Endothelial cell of umbilical vein (primary cell): ENCODE measurements around the gene GGA2. TPM values are rescaled to one million over a fixed set of nuclear protein-coding genes. Genes with fewer than 3 reads are reported as not detected.

Experiments
- BruUV-seq: library from RNA; stranded (reverse); fragments of 400-500 nt; replicated peaks from 2 replicates; lab custom pipeline; 2021; lab: Mats Ljungman, UMichigan
- CTCF ChIA-PET: fragments of 300-600, 350-600 bp; sonication (Branson Sonifier 250); formaldehyde crosslinking; loops from one replicate; lab custom pipeline; 2021; ENCODE audit warnings: antibody characterized with exemption, inconsistent platforms; lab: Charles Lee
- POLR2A ChIA-PET: fragments of 300-600, 350-600 bp; sonication (Branson Sonifier 250); formaldehyde crosslinking; loops from one replicate; lab custom pipeline; 2021; ENCODE audit warnings: antibody characterized with exemption, inconsistent platforms; lab: Charles Lee
- DNase-seq: peaks from one replicate; pipeline ENCODE4 v3.0.0-alpha.2; 2011; ENCODE audit warnings: low read depth, low spot score
- FAIRE-seq: peaks from 2 replicates; lab custom pipeline; 2011; peaks lifted over from hg19 to GRCh38; lab: Jason Lieb, UNC
- H2AFZ ChIP-seq: 2 replicates; pipeline ENCODE4 v1.6.0; 2012; ENCODE audit warnings: low read depth, low read length, control low read depth, inconsistent platforms
- H3K27ac ChIP-seq: 2 replicates; pipeline ENCODE4 v1.5.1; 2011; ENCODE audit warnings: low read depth, mild to moderate bottlenecking, control low read depth, low read length, moderate library complexity; ENCODE audit not compliant: insufficient read depth
- H3K27me3 ChIP-seq, 2 experiments: 2 replicates each; pipeline versions ENCODE4 v1.6.0 to v1.6.1; 2011; ENCODE audit warnings: low read length in 2 of 2, mixed read lengths in 1 of 2; ENCODE audit not compliant: control insufficient read depth in 2 of 2, insufficient read depth in 2 of 2
- H3K36me3 ChIP-seq, 2 experiments: 2 replicates in 1 of 2; 3 replicates in 1 of 2; pipeline ENCODE4 v1.5.1; 2011; ENCODE audit warnings: low read length in 2 of 2, mild to moderate bottlenecking in 1 of 2, moderate library complexity in 1 of 2; ENCODE audit not compliant: control insufficient read depth in 2 of 2, insufficient read depth in 2 of 2; ENCODE audit errors: extremely low read depth in 1 of 2
- H3K4me1 ChIP-seq: 3 replicates; pipeline ENCODE4 v1.5.1; 2011; ENCODE audit warnings: mild to moderate bottlenecking, low read length; ENCODE audit not compliant: control insufficient read depth, insufficient read depth; ENCODE audit errors: extremely low read depth
- H3K4me2 ChIP-seq: 2 replicates; pipeline ENCODE4 v1.6.1; 2011; ENCODE audit warnings: low read length, control low read depth, mixed read lengths; ENCODE audit not compliant: insufficient read depth
- H3K4me3 ChIP-seq, 3 experiments: fragments of 200-600 bp in 1 of 3; sonication (generic), shearing (Covaris generic) in 1 of 3; replicated peaks in 1 of 3; 2 replicates each; pipeline ENCODE4 v1.5.1; 2011 to 2016; ENCODE audit warnings: control low read depth in 3 of 3, low read length in 3 of 3, mild to moderate bottlenecking in 2 of 3, inconsistent platforms in 1 of 3, low read depth in 1 of 3, moderate library complexity in 1 of 3; ENCODE audit not compliant: insufficient read depth in 1 of 3
- H3K79me2 ChIP-seq: 2 replicates; pipeline ENCODE4 v1.6.0; 2012; ENCODE audit warnings: low read length, inconsistent platforms; ENCODE audit not compliant: control insufficient read depth, insufficient read depth
- H3K9ac ChIP-seq: replicated peaks from 2 replicates; pipeline ENCODE3; 2011; ENCODE audit warnings: low read length, control low read depth; ENCODE audit not compliant: insufficient read depth; ENCODE audit errors: extremely low read depth
- H3K9me1 ChIP-seq: replicated peaks from 3 replicates; pipeline ENCODE4 v1.6.0; 2011; ENCODE audit warnings: mild to moderate bottlenecking, low read length; ENCODE audit not compliant: control insufficient read depth, insufficient read depth; ENCODE audit errors: extremely low read depth
- H3K9me3 ChIP-seq: replicated peaks from 2 replicates; pipeline ENCODE4 v1.5.1; 2012; ENCODE audit warnings: low read length, inconsistent platforms; ENCODE audit not compliant: control insufficient read depth, insufficient read depth
- H4K20me1 ChIP-seq: replicated peaks from 2 replicates; pipeline ENCODE3; 2011; ENCODE audit warnings: mild to moderate bottlenecking, low read length; ENCODE audit not compliant: control insufficient read depth, insufficient read depth; ENCODE audit errors: extremely low read depth
- CTCF ChIP-seq, 2 donors: IDR thresholded peaks; 1 replicate in 1 of 2; 2 replicates in 1 of 2; pipeline ENCODE4 v1.5.1; 2011; ENCODE audit warnings: low read length in 2 of 2, mild to moderate bottlenecking in 2 of 2, moderate library complexity in 2 of 2, control low read depth in 1 of 2, inconsistent platforms in 1 of 2, low read depth in 1 of 2; ENCODE audit not compliant: insufficient read depth in 1 of 2; ENCODE audit errors: extremely low read depth in 1 of 2
- EZH2 ChIP-seq: IDR thresholded peaks from 2 replicates; pipeline ENCODE4 v1.6.1; 2012; ENCODE audit warnings: borderline replicate concordance, low read depth, mild to moderate bottlenecking, moderate library complexity, low read length, inconsistent platforms; ENCODE audit not compliant: severe bottlenecking
- FOS ChIP-seq: IDR thresholded peaks from 2 replicates; pipeline ENCODE4 v1.6.1; 2011; ENCODE audit warnings: mild to moderate bottlenecking, low read length, moderate library complexity, borderline replicate concordance; ENCODE audit not compliant: insufficient read depth
- GATA2 ChIP-seq: IDR thresholded peaks from 2 replicates; pipeline ENCODE4 v1.7.0; 2011; ENCODE audit warnings: low read depth, mild to moderate bottlenecking, moderate library complexity, mixed read lengths, low read length; ENCODE audit not compliant: insufficient read length, insufficient read depth
- JUN ChIP-seq: IDR thresholded peaks from 2 replicates; pipeline ENCODE4 v1.6.1; 2011; ENCODE audit warnings: borderline replicate concordance, low read depth; ENCODE audit not compliant: insufficient read length, insufficient read depth
- MAX ChIP-seq: IDR thresholded peaks from 2 replicates; pipeline ENCODE4 v1.6.1; 2011; ENCODE audit not compliant: insufficient read depth, insufficient read length
- MYC ChIP-seq: IDR thresholded peaks from one replicate; pipeline ENCODE4 v1.6.1; 2011; ENCODE audit warnings: mild to moderate bottlenecking, low read depth, low read length
- POLR2A ChIP-seq: IDR thresholded peaks from 2 replicates; pipeline ENCODE4 v1.6.1; 2012; ENCODE audit warnings: low read depth, mild to moderate bottlenecking, control low read depth, low read length
- POLR2AphosphoS5 ChIP-seq: IDR thresholded peaks from 2 replicates; pipeline ENCODE4 v1.6.1; 2012; ENCODE audit warnings: low read depth, mild to moderate bottlenecking, control low read depth, low read length, moderate library complexity; ENCODE audit not compliant: insufficient read depth
- dilution Hi-C: fragments of 300-500 bp; cut with MboI; formaldehyde crosslinking; loops from one replicate; pipeline ENCODE4 v1.15.0; 2019; ENCODE audit warnings: low sequenced_read_pairs; ENCODE audit not compliant: extremely low pct_ligation_motif_present
- intact Hi-C: fragments of 100-400 bp; cut with micrococcal nuclease; formaldehyde crosslinking; loops from one replicate; pipeline ENCODE4 v1.10.0; 2022
- polyA plus RNA-seq, 4 experiments: library from polyadenylated mRNA; depleted of rRNA in 3 of 4; stranded (reverse) in 3 of 4; unstranded in 1 of 4; fragments of >200 nt; gene quantifications; 2 replicates each; pipeline versions ENCODE4 v1.2.1 to v1.2.3, GENCODE V29; 2011 to 2012; ENCODE audit warnings: missing spikeins in 1 of 4
- total RNA-seq: library from RNA; stranded (reverse); gene quantifications from 2 replicates; pipeline ENCODE4 v1.2.3, GENCODE V29; 2021

The GGA2 gene
- total and polyA plus RNA-seq, 2 donors (not counting 3 experiments of a cell fraction or from before 2014, with no cell fraction given) = 33.3 to 73.1 TPM

GRCh38 chr16:23552161-23552560 is 41.9 kb upstream of the GGA2 start:
- Histone ChIP-seq H3K27me3 (no peaks in the 10 kb centered on the region), H3K9me3 (no peaks in the 10 kb centered on the region), H3K79me2 (no peaks in the 10 kb centered on the region), H4K20me1 (no peaks in the 10 kb centered on the region), H3K4me2 (no peak overlapping the region), H3K4me1 (peaks cover 2% of the 10 kb centered on the region), H3K27ac (no peak overlapping the region), H3K4me3 (no peak overlapping the region), H2AFZ (no peak overlapping the region), H3K9me1 (no peaks in the 10 kb centered on the region), H3K36me3 (peaks cover 3 to 18% of the 10 kb centered on the region in 2 experiments), H3K9ac (no peak overlapping the region)
- no peak for FAIRE-seq
- dilution Hi-C loops = no loop called here
- ChIA-PET CTCF (interaction anchor here (1.3 kb wide), 1 partner anchor 45 kb away, joined by 3 read pairs; no protein-coding TSS in a partner anchor), POLR2A (no interaction called here)
- TF ChIP-seq MYC (no peak), FOS (no peak), MAX (no peak)
- BruUV-seq = no TSS peak
- intact Hi-C loops = no loop called here
- DNase-seq = no peak

GRCh38 chr16:23549938-23550337 is 39.6 kb upstream of the GGA2 start:
- intact Hi-C loops (no loop called here), dilution Hi-C loops (no loop called here)
- H3K9ac ChIP-seq = no peak overlapping the region
- BruUV-seq = no TSS peak
- no peaks in the 10 kb centered on the region for H3K27me3 ChIP-seq
- TF ChIP-seq MYC (no peak), POLR2A (no peak), JUN (no peak), POLR2AphosphoS5 (no peak), EZH2 (no peak), MAX (no peak), GATA2 (no peak), CTCF (IDR thresholded peaks at IDR 0.05; ENCODE audit: extremely low read depth in 1 of 2, insufficient read depth in 1 of 2, low read depth in 1 of 2, low read length in 2 of 2) (no peak), FOS (no peak)
- ChIA-PET POLR2A (no interaction called here), CTCF (no interaction called here)
- H3K4me3 ChIP-seq = no peak overlapping the region
- no peaks in the 10 kb centered on the region for H3K9me3 ChIP-seq
- H3K27ac ChIP-seq = no peak overlapping the region
- no peaks in the 10 kb centered on the region for H3K9me1 ChIP-seq
- H3K36me3 ChIP-seq = peaks cover 3 to 18% of the 10 kb centered on the region in 2 experiments
- no peaks in the 10 kb centered on the region for H3K4me1 ChIP-seq
- H4K20me1 ChIP-seq = no peaks in the 10 kb centered on the region
- no peak for FAIRE-seq
- H3K79me2 ChIP-seq = no peaks in the 10 kb centered on the region
- DNase-seq = no peak
- H2AFZ ChIP-seq = no peak overlapping the region
- no peak overlapping the region for H3K4me2 ChIP-seq
